OCI-LY1 (cell line): ENCODE results near the gene TMEM151A.
A peak's percentile ranks its signal among the peaks of the same experiment; 100 is the strongest.

Experiments used
- H2AFZ ChIP-seq: fragments of 200-600 bp; sonication (generic), shearing (Covaris generic); 2 replicates; pipeline ENCODE4 v1.6.0; 2014; ENCODE audit warnings: antibody characterized with exemption, mild to moderate bottlenecking, low read length
- H3F3A ChIP-seq: fragments of 200-600 bp; sonication (generic), shearing (Covaris generic); 2 replicates; pipeline ENCODE4 v1.6.0; 2014; ENCODE audit warnings: mild to moderate bottlenecking, antibody characterized with exemption, low read length, moderate library complexity; ENCODE audit not compliant: insufficient read depth
- H3K27ac ChIP-seq: fragments of 200-600 bp; sonication (generic); 2 replicates; pipeline ENCODE4 v1.5.1; 2014; ENCODE audit warnings: low read length, mixed run types, mild to moderate bottlenecking, low read depth; ENCODE audit not compliant: poor library complexity, severe bottlenecking
- H3K27me3 ChIP-seq: fragments of 200-600 bp; sonication (generic); 2 replicates; pipeline ENCODE4 v1.6.0; 2014; ENCODE audit warnings: antibody characterized with exemption, mild to moderate bottlenecking, low read length, moderate library complexity; ENCODE audit not compliant: insufficient read depth
- H3K36me3 ChIP-seq: fragments of 200-600 bp; sonication (generic); 2 replicates; pipeline ENCODE4 v1.6.1; 2014; ENCODE audit warnings: mild to moderate bottlenecking, antibody characterized with exemption, low read length, moderate library complexity, mixed read lengths; ENCODE audit not compliant: insufficient read depth
- H3K4me1 ChIP-seq: fragments of 200-600 bp; sonication (generic); 2 replicates; pipeline ENCODE4 v1.5.1; 2014; ENCODE audit warnings: mild to moderate bottlenecking, low read length, moderate library complexity; ENCODE audit not compliant: insufficient read depth, severe bottlenecking
- H3K4me2 ChIP-seq: fragments of 200-600 bp; sonication (generic), shearing (Covaris generic); 2 replicates; pipeline ENCODE4 v1.6.1; 2014; ENCODE audit warnings: low read length
- H3K4me3 ChIP-seq: fragments of 200-600 bp; sonication (generic); 2 replicates; pipeline ENCODE4 v1.5.1; 2014; ENCODE audit warnings: low read length, low read depth, mild to moderate bottlenecking, mixed read lengths; ENCODE audit not compliant: poor library complexity, severe bottlenecking
- H3K79me2 ChIP-seq: fragments of 200-600 bp; shearing (Covaris generic); 2 replicates; pipeline ENCODE4 v1.6.1; 2016; ENCODE audit warnings: mixed run types, low read length, mixed read lengths; ENCODE audit not compliant: insufficient read depth
- H3K9ac ChIP-seq: fragments of 200-600 bp; sonication (generic), shearing (Covaris generic); 2 replicates; pipeline ENCODE4 v1.6.1; 2014; ENCODE audit warnings: mild to moderate bottlenecking, low read length, mixed read lengths
- H3K9me2 ChIP-seq: fragments of 200-600 bp; sonication (generic), shearing (Covaris generic); 2 replicates; pipeline ENCODE4 v1.6.1; 2014; ENCODE audit warnings: low read depth, mild to moderate bottlenecking, low read length, mixed read lengths
- H3K9me3 ChIP-seq: fragments of 200-600 bp; shearing (Covaris generic); 2 replicates; pipeline ENCODE4 v1.6.1; 2014; ENCODE audit warnings: low read length, mixed read lengths
- H4K20me1 ChIP-seq: fragments of 200-600 bp; sonication (generic), shearing (Covaris generic); 2 replicates; pipeline ENCODE4 v1.6.0; 2016; ENCODE audit warnings: mild to moderate bottlenecking, low read length; ENCODE audit not compliant: insufficient read depth
- CTCF ChIP-seq: fragments of 200-600 bp; sonication (generic), shearing (Covaris generic); IDR thresholded peaks from 2 replicates; pipeline ENCODE4 v1.5.1; 2017; ENCODE audit warnings: mild to moderate bottlenecking, antibody characterized with exemption, low read length, moderate library complexity, mixed read lengths
- EZH2 ChIP-seq: fragments of 200-600 bp; sonication (generic), shearing (Covaris generic); IDR thresholded peaks from 2 replicates; pipeline ENCODE4 v1.8.0; 2017; ENCODE audit warnings: borderline replicate concordance, mixed run types, mild to moderate bottlenecking, antibody characterized with exemption, low read length, moderate library complexity, mixed read lengths

TMEM151A gene

GRCh38 chr11:66268952-66269905 is 22.5 kb upstream of the TMEM151A start:
- H3K9me3 ChIP-seq = no peaks in the 10 kb centered on the region
- H3K27ac ChIP-seq = peak overlapping the region; percentile 64
- H3K4me1 ChIP-seq = peaks cover 19% of the 10 kb centered on the region
- H4K20me1 ChIP-seq = no peaks in the 10 kb centered on the region
- H3K9me2 ChIP-seq = no peaks in the 10 kb centered on the region
- TF ChIP-seq EZH2 = no peak
- peak; percentile 8; the same call in 1 of the 2 replicates for TF ChIP-seq CTCF
- H2AFZ ChIP-seq = no peak overlapping the region
- no peaks in the 10 kb centered on the region for H3F3A ChIP-seq
- H3K79me2 ChIP-seq = peaks cover 13% of the 10 kb centered on the region
- peaks cover 49% of the 10 kb centered on the region; the same call in 1 of the 2 replicates for H3K36me3 ChIP-seq
- H3K27me3 ChIP-seq = no peaks in the 10 kb centered on the region
- peak overlapping the region; percentile 94 for H3K4me3 ChIP-seq
- H3K4me2 ChIP-seq = peak overlapping the region; percentile 92
- peak overlapping the region; percentile 96 for H3K9ac ChIP-seq

GRCh38 chr11:66271816-66272215 is 19.9 kb upstream of the TMEM151A start:
- Histone ChIP-seq H3K4me1 (peaks cover 19% of the 10 kb centered on the region), H3K9me3 (no peaks in the 10 kb centered on the region), H3K36me3 (peaks cover 47% of the 10 kb centered on the region; the same call in 1 of the 2 replicates), H3K27ac (no peak overlapping the region), H3K9me2 (no peaks in the 10 kb centered on the region), H2AFZ (no peak overlapping the region), H3K4me3 (no peak overlapping the region), H3K9ac (no peak overlapping the region), H3K27me3 (no peaks in the 10 kb centered on the region), H3F3A (no peaks in the 10 kb centered on the region), H3K4me2 (no peak overlapping the region), H4K20me1 (no peaks in the 10 kb centered on the region), H3K79me2 (peaks cover 13% of the 10 kb centered on the region)
- TF ChIP-seq EZH2 = no peak
- TF ChIP-seq CTCF = no peak

GRCh38 chr11:66272596-66272995 is 19.1 kb upstream of the TMEM151A start:
- Histone ChIP-seq H3K27me3 (no peaks in the 10 kb centered on the region), H3K9me2 (no peaks in the 10 kb centered on the region), H3K4me1 (peaks cover 19% of the 10 kb centered on the region), H4K20me1 (no peaks in the 10 kb centered on the region), H3K9me3 (no peaks in the 10 kb centered on the region), H3K36me3 (peaks cover 44% of the 10 kb centered on the region), H3K4me3 (no peak overlapping the region), H3K9ac (no peak overlapping the region), H3K4me2 (no peak overlapping the region), H2AFZ (no peak overlapping the region), H3K27ac (no peak overlapping the region), H3K79me2 (peaks cover 13% of the 10 kb centered on the region), H3F3A (no peaks in the 10 kb centered on the region)
- TF ChIP-seq EZH2 = no peak
- no peak for TF ChIP-seq CTCF
